ENCODE results near the gene PCAT7. TPM values are rescaled to one million over a fixed set of nuclear protein-coding genes. Genes with fewer than 3 reads are reported as not detected.
"Not testable (repeated sequence)": the region's sequence is repeated elsewhere in the genome, so short reads cannot be mapped to it uniquely, and the experiment has no call there.

PCAT7 gene
- total and polyA plus RNA-seq, 2 donors = under 0.01 to 0.11 TPM

DNA sequence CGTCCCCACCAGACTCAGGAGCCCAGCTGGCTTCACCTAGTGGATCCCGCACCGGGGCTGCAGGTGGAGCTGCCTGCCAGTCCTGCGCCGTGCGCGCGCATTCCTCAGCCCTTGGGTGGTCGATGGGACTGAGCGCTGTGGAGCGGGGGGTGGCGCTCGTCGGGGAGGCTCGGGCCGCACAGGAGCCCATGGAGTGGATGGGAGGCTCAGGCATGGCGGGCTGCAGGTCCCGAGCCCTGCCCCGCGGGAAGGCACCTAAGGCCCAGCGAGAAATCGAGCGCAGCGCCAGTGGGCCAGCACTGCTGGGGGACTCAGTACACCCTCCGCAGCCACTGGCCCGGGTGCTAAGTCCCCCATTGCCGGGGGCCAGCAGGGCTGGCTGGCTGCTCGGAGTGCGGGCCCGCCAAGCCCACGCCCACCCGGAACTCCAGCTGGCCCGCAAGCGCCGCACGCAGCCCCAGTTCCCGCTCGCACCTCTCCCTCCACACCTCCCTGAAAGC is 36.2 kb downstream of the PCAT7 start:
- not testable (repeated sequence) for H3K9me3 ChIP-seq (ENCODE audit: control insufficient read depth in 2 of 2, insufficient read depth in 1 of 2, low read length in 1 of 2); H3K27ac ChIP-seq (ENCODE audit: low read depth in 1 of 2, low read length in 1 of 2); H3K27me3 ChIP-seq (ENCODE audit: control insufficient read depth in 2 of 2, insufficient read depth in 1 of 2, low read length in 1 of 2); H3K4me3 ChIP-seq (ENCODE audit: low read length in 2 of 2); DNase-seq (ENCODE audit: low read depth in 6 of 9, low spot score in 9 of 9); H3K4me1 ChIP-seq (ENCODE audit: control insufficient read depth in 2 of 2, insufficient read depth in 2 of 2, low read length in 2 of 2); H3K36me3 ChIP-seq (ENCODE audit: control insufficient read depth in 2 of 2, insufficient read depth in 2 of 2, low read length in 1 of 2)
- WGBS = 73% methylated on average over 37 of the region's 38 CpGs

DNA sequence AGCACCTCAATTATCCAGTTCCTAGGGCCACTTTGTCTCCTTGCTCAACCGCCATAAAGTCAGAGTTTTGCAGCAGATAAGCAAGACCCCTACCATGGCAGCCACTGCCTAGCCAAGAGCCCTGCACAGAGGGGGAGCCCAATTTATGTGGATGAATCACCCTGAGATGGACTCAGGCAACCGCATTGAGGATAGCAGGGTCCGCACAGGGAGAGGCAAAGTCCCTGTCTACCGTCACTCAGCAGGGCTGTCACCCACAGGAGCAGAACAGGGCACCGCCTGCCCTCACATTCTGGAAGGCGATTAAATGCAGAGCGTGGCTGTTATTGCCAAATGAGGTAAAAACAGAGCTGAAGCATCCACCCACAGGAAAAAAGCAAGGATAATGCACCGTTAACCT is 37.0 kb downstream of the PCAT7 start:
- Histone ChIP-seq H3K27ac (ENCODE audit: low read depth in 1 of 2, low read length in 1 of 2) (no peak overlapping the region), H3K4me3 (ENCODE audit: low read length in 2 of 2) (no peak overlapping the region), H3K27me3 (ENCODE audit: control insufficient read depth in 2 of 2, insufficient read depth in 1 of 2, low read length in 1 of 2) (peaks cover 0 to 8% of the 10 kb centered on the region in 2 donors), H3K36me3 (ENCODE audit: control insufficient read depth in 2 of 2, insufficient read depth in 2 of 2, low read length in 1 of 2) (no peaks in the 10 kb centered on the region), H3K9me3 (ENCODE audit: control insufficient read depth in 2 of 2, insufficient read depth in 1 of 2, low read length in 1 of 2) (no peaks in the 10 kb centered on the region), H3K4me1 (ENCODE audit: control insufficient read depth in 2 of 2, insufficient read depth in 2 of 2, low read length in 2 of 2) (no peaks in the 10 kb centered on the region)
- DNase-seq (ENCODE audit: low read depth in 6 of 9, low spot score in 9 of 9) = no peak
- 96% methylated on average over 8 of the region's 8 CpGs for WGBS

GRCh38 chr9:94592683-94593082 is 37.8 kb downstream of the PCAT7 start:
- H3K4me3 ChIP-seq (ENCODE audit: low read length in 2 of 2); H3K36me3 ChIP-seq (ENCODE audit: control insufficient read depth in 2 of 2, insufficient read depth in 2 of 2, low read length in 1 of 2); DNase-seq (ENCODE audit: low read depth in 6 of 9, low spot score in 9 of 9); H3K27ac ChIP-seq (ENCODE audit: low read depth in 1 of 2, low read length in 1 of 2); H3K4me1 ChIP-seq (ENCODE audit: control insufficient read depth in 2 of 2, insufficient read depth in 2 of 2, low read length in 2 of 2); H3K9me3 ChIP-seq (ENCODE audit: control insufficient read depth in 2 of 2, insufficient read depth in 1 of 2, low read length in 1 of 2); H3K27me3 ChIP-seq (ENCODE audit: control insufficient read depth in 2 of 2, insufficient read depth in 1 of 2, low read length in 1 of 2): not testable (repeated sequence)
- WGBS = 86% methylated on average over 7 of the region's 7 CpGs

GRCh38 chr9:94593459-94594345 is 38.8 kb downstream of the PCAT7 start, which contains the start of gene FBP2:
FBP2 (minus strand) TSS chr9:94593824; CDS start chr9:94593726, 98 bp downstream.
- DNase-seq (ENCODE audit: low read depth in 6 of 9, low spot score in 9 of 9) = no peak
- Histone ChIP-seq H3K36me3 (ENCODE audit: control insufficient read depth in 2 of 2, insufficient read depth in 2 of 2, low read length in 1 of 2) (no peaks in the 10 kb centered on the region), H3K27ac (ENCODE audit: low read depth in 1 of 2, low read length in 1 of 2) (no peak within 1 kb of the TSS), H3K27me3 (ENCODE audit: control insufficient read depth in 2 of 2, insufficient read depth in 1 of 2, low read length in 1 of 2) (peaks cover 0 to 6% of the 10 kb centered on the region in 2 donors), H3K9me3 (ENCODE audit: control insufficient read depth in 2 of 2, insufficient read depth in 1 of 2, low read length in 1 of 2) (no peaks in the 10 kb centered on the region), H3K4me3 (ENCODE audit: low read length in 2 of 2) (no peak within 1 kb of the TSS), H3K4me1 (ENCODE audit: control insufficient read depth in 2 of 2, insufficient read depth in 2 of 2, low read length in 2 of 2) (no peaks in the 10 kb centered on the region)
- 93% methylated on average over 21 of the region's 21 CpGs for WGBS

DNA sequence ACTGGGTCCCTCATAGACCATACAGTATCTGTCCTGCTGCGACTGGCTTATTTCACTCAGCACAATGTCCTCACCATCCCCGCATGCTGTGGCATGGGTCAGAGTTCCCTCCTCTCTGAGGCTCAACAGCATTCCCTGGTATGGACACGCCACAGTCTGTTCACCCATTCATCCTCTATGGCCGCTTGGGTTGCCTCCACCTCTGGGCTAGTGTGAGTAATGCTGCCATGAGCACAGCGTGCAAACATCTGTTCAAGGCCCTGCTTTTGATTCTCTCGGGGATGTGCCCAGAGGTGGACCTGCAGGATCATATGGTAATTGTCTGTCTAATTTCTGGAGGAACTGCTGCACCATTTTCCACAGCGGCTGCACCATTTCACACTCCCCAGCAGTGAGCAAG is 44.2 kb downstream of the PCAT7 start:
- 97% methylated on average over 7 of the region's 7 CpGs for WGBS

DNA sequence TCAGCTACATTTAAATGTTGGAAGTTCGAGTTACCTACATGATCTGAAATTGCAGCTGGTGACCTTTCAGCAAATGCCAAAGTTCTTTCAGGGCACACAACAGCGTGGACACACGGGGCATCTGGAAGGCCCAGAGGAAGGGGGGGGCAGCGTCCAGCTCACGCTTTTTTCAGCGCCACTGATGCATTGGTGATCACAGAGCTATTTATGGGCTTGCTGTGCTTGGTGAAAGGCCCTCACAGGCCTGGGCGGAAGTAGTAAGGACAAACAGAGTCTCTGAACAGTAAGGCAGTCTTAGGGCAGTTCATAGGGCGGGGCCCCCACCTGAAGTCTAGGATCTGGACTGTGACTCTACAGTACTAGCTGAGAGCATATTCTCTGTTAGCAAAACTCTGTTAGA is 45.4 kb downstream of the PCAT7 start:
- no peak overlapping the region for H3K27ac ChIP-seq (ENCODE audit: low read depth in 1 of 2, low read length in 1 of 2)
- H3K4me3 ChIP-seq (ENCODE audit: low read length in 2 of 2) = no peak overlapping the region
- H3K9me3 ChIP-seq (ENCODE audit: control insufficient read depth in 2 of 2, insufficient read depth in 1 of 2, low read length in 1 of 2) = no peaks in the 10 kb centered on the region
- no peak for DNase-seq (ENCODE audit: low read depth in 6 of 9, low spot score in 9 of 9)
- H3K27me3 ChIP-seq (ENCODE audit: control insufficient read depth in 2 of 2, insufficient read depth in 1 of 2, low read length in 1 of 2) = peaks cover 2 to 8% of the 10 kb centered on the region in 2 donors
- 95% methylated on average over 8 of the region's 8 CpGs for WGBS
- peaks cover 0 to 7% of the 10 kb centered on the region in 2 donors for H3K4me1 ChIP-seq (ENCODE audit: control insufficient read depth in 2 of 2, insufficient read depth in 2 of 2, low read length in 2 of 2)
- H3K36me3 ChIP-seq (ENCODE audit: control insufficient read depth in 2 of 2, insufficient read depth in 2 of 2, low read length in 1 of 2) = no peaks in the 10 kb centered on the region

More for the DNA sequence above, 44.2 kb downstream of the PCAT7 start:
- H3K27ac ChIP-seq (ENCODE audit: low read depth in 1 of 2, low read length in 1 of 2) = no peak overlapping the region
- no peaks in the 10 kb centered on the region for H3K9me3 ChIP-seq (ENCODE audit: control insufficient read depth in 2 of 2, insufficient read depth in 1 of 2, low read length in 1 of 2)
- no peaks in the 10 kb centered on the region for H3K36me3 ChIP-seq (ENCODE audit: control insufficient read depth in 2 of 2, insufficient read depth in 2 of 2, low read length in 1 of 2)
- H3K4me1 ChIP-seq (ENCODE audit: control insufficient read depth in 2 of 2, insufficient read depth in 2 of 2, low read length in 2 of 2) = peaks cover 0 to 7% of the 10 kb centered on the region in 2 donors
- H3K4me3 ChIP-seq (ENCODE audit: low read length in 2 of 2) = no peak overlapping the region
- DNase-seq (ENCODE audit: low read depth in 6 of 9, low spot score in 9 of 9) = no peak
- H3K27me3 ChIP-seq (ENCODE audit: control insufficient read depth in 2 of 2, insufficient read depth in 1 of 2, low read length in 1 of 2) = peaks cover 0 to 3% of the 10 kb centered on the region in 2 donors

DNA sequence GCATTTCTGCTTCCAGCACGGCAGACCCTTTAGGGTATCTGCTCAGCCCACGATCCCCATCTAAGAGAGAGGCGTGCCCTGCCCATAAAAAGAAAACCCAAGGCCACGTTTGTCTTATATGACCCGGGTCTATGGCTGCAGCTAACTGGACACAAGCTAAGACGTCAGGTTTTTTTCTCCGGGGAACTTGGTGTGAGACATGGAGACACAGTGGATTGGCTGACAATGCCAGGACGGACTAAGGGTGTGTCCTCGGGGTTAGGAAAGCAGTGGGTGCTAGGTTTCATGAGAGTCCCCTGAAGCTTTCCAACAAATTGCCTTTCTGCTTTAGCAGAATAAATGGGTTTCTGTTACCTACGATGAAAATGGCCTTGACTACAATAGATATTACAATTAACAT is 45.8 kb downstream of the PCAT7 start:
- Histone ChIP-seq H3K9me3 (ENCODE audit: control insufficient read depth in 2 of 2, insufficient read depth in 1 of 2, low read length in 1 of 2) (no peaks in the 10 kb centered on the region), H3K36me3 (ENCODE audit: control insufficient read depth in 2 of 2, insufficient read depth in 2 of 2, low read length in 1 of 2) (no peaks in the 10 kb centered on the region)
- no peak for DNase-seq (ENCODE audit: low read depth in 6 of 9, low spot score in 9 of 9)

GRCh38 chr9:94602666-94603065 is 47.8 kb downstream of the PCAT7 start:
- peaks cover 0 to 7% of the 10 kb centered on the region in 2 donors for H3K4me1 ChIP-seq (ENCODE audit: control insufficient read depth in 2 of 2, insufficient read depth in 2 of 2, low read length in 2 of 2)
- H3K27me3 ChIP-seq (ENCODE audit: control insufficient read depth in 2 of 2, insufficient read depth in 1 of 2, low read length in 1 of 2) = peaks cover 8 to 30% of the 10 kb centered on the region in 2 donors
- no peaks in the 10 kb centered on the region for H3K9me3 ChIP-seq (ENCODE audit: control insufficient read depth in 2 of 2, insufficient read depth in 1 of 2, low read length in 1 of 2)
- H3K36me3 ChIP-seq (ENCODE audit: control insufficient read depth in 2 of 2, insufficient read depth in 2 of 2, low read length in 1 of 2) = no peaks in the 10 kb centered on the region
- 93% methylated on average over 6 of the region's 6 CpGs for WGBS
- no peak overlapping the region for H3K27ac ChIP-seq (ENCODE audit: low read depth in 1 of 2, low read length in 1 of 2)
- no peak overlapping the region for H3K4me3 ChIP-seq (ENCODE audit: low read length in 2 of 2)
- no peak for DNase-seq (ENCODE audit: low read depth in 6 of 9, low spot score in 9 of 9)

More for the DNA sequence above, 45.8 kb downstream of the PCAT7 start:
- WGBS = 94% methylated on average over 10 of the region's 10 CpGs
- peaks cover 0 to 7% of the 10 kb centered on the region in 2 donors for H3K4me1 ChIP-seq (ENCODE audit: control insufficient read depth in 2 of 2, insufficient read depth in 2 of 2, low read length in 2 of 2)
- peaks cover 3 to 10% of the 10 kb centered on the region in 2 donors for H3K27me3 ChIP-seq (ENCODE audit: control insufficient read depth in 2 of 2, insufficient read depth in 1 of 2, low read length in 1 of 2)
- H3K4me3 ChIP-seq (ENCODE audit: low read length in 2 of 2) = no peak overlapping the region
- H3K27ac ChIP-seq (ENCODE audit: low read depth in 1 of 2, low read length in 1 of 2) = no peak overlapping the region

All from thymus (tissue), 11 donors.